GM18873 (cell line): Measurements from ENCODE around the gene DNM2.
"Not testable (repeated sequence)": the region's sequence is repeated elsewhere in the genome, so short reads cannot be mapped to it uniquely, and the experiment has no call there.

Source experiments
- ATAC-seq: cut with Tn5 transposase; IDR thresholded peaks from one replicate; pipeline ENCODE4 v1.9.1; 2021; ENCODE audit warnings: mild to moderate bottlenecking, moderate library complexity, moderate number of reproducible peaks; ENCODE audit not compliant: unreplicated experiment, low FRiP score

Gene DNM2

DNA sequence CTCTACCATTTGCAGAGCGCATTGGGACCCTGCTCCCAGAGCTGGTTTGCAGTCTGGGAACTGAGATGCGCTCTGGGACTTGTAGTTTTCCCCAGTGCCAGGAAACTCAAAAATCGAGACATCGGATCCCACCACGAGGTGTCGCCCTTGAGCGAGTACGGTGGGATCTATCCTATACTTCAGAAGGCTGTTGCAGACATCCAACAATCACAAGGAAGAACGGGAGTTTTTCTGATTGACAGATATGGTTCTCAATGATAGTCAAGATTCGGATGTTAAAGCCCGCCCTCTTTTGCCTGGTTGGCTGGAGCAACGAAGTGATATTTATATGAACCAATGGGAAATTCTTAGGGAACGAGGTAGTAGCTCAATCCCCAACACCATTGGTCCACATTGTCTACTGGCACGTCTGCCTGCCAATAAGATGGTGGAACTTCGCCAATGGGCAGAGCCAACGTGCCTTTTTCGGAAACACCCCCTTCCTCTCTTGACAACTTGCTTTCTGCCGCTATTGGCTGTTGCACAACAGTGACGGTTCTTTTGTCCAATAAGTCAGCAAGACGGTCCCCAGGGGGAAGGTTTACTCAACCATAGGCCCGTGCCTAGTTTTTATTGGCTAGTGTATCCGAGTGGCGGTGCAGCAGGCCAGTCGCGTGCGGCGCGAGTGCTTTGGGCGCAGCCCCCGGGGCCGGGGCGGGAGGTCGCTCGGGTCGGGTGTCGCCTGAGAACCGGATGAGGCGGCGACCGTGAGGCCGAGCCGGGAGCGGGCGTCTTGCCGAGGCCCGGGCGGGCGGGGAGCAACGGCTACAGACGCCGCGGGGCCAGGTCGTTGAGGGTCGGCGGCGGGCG lies at the start of gene DNM2:
DNM2 (plus strand) TSS at position 724 of the 849 bp plus-strand sequence. CDS start 164 bp downstream, outside the sequence.
- ATAC-seq: peak; percentile 90

DNA sequence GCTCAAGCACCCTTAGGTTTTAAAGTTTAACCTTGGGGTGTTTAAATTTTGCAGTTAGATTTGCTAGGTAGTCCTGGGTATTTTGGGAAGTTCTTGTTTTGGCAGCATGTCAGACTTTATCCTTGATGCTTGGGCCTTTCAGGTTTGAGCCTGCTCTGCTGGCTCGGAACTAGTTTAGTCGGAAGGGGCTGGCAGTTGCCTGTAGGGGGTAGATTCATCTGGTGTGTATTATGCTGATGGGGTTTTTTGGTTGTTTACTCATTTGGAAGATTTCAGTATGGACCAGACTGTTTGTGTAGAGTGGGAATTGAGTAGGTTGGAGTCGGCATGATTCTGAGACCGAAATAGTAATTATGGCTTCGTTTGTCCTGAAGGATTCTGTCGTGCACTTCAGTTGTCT lies 48.6 kb upstream of the DNM2 start:
- ATAC-seq: no peak

DNA sequence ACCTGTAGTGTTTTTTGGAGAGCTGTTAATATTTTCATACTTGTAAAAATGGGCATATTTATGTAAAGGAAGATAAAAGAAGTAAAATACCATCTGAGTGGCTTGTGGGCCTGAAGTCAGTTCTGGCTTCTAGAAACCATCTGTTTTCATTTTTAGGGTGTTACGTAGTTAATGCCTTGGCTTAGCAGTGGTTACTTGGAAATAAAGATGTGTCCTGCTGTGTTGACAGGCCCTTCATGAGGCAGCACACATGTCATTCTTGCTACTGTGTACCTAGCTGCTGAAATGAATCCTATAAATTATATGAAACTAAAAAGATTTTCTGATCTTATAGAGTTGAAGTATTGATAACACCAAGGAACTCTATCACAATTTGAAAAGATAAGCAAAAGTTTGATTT lies 47.7 kb upstream of the DNM2 start:
- no peak for ATAC-seq

DNA sequence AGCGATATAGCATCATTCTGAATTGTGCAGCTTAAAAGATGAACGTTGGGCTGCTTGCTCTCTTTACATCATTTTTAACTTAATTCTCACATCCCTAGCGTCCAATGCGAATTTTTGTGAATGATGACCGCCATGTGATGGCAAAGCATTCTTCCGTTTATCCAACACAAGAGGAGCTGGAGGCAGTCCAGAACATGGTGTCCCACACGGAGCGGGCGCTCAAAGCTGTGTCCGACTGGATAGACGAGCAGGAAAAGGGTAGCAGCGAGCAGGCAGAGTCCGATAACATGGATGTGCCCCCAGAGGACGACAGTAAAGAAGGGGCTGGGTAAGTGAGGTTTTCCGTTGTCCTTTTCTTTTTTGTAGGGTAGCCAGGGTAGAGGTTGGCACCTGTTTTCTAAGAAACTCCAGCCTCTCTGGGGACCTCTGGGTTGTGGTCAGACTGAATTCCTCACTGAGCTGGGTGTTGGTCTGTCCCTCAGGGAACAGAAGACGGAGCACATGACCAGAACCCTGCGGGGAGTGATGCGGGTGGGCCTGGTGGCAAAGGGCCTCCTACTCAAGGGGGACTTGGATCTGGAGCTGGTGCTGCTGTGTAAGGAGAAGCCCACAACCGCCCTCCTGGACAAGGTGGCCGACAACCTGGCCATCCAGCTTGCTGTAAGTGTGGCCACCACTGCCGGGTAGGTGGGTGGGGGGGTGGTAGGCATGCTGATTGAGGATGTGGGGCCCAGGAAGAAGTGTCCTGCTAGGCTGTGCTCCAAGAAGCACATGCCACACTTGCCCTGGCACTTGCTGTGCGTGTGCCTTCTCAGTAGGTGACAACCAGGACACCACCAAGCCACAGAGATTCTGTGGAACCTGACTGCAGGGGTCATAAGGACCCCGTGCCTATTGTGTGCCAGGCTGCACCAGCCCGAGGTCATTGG lies 46.7 kb upstream of the DNM2 start:
- no peak for ATAC-seq

DNA sequence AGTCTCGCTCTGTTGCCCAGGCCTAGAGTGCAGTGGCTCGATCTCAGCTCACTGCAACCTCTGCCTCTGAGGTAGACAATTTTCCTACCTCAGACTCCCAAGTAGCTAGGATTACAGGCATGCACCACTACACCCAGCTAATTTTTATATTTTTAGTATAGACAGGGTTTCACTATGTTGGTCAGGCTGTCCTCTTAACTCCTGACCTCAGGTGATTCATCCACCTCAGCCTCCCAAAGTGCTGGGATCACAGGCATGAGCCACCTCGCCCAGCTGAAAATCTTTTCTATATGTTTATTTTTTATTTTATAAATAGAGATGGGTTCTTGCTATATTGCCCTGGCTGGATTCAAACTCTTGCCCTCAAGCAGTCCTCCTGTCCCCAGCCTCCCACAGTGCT lies 46.0 kb upstream of the DNM2 start:
- not testable (repeated sequence) for ATAC-seq

DNA sequence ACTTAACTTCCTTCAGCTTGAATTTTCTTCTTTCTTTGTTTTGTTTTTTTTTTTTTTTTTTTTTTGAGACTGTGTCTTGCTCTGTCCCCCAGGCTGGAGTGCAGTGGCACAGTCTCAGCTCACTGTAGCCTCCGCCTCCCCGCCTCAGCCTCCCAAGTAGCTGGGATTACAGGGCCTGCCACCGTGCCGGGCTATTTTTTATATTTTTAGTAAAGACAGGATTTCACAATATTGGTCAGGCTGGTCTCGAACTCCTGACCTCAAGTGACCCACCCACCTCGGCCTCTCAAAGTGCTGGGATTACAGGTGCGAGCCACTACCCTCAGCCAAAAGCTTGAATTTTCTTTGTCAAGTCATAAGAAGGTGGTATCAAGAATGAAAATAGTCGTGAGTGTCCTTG lies 42.7 kb upstream of the DNM2 start:
- not testable (repeated sequence) for ATAC-seq

DNA sequence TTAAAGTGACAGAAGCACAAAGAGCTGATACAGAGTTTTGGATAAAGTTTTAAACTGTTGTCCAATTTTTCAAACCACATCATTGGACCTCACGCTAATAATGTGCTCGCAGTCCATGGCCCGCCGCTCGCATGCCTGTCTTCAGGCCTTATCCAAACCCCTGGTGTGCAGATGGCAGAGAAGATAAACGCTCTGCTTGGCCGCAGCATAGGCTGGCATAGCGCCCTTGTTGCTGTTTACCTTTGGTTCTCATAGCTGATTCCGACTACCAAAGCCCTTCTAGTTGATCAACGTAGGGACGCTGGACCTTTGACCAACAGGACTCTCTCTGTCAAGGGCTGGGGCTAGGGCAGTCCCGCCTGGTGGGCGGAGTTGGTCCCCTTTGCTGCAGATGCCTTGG lies 40.1 kb upstream of the DNM2 start:
- no peak for ATAC-seq

DNA sequence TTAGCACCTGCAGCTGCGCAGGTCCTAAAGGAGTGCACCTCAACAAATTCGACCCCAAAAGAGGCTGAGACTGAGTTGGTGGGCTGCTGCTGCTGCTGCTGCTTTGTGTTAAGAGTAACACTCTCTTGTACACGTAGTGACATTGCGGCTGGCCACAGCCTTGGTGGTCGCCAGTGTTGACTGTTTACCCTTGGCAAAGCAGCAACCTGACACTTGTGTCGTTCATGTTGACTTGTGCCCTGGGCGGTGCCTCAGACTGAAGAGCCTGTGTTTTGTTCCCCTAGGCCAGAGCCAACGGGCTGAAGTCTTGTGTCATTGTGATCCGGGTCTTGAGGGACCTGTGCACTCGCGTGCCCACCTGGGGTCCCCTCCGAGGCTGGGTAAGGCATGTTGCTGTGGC lies 39.1 kb upstream of the DNM2 start:
- no peak for ATAC-seq

DNA sequence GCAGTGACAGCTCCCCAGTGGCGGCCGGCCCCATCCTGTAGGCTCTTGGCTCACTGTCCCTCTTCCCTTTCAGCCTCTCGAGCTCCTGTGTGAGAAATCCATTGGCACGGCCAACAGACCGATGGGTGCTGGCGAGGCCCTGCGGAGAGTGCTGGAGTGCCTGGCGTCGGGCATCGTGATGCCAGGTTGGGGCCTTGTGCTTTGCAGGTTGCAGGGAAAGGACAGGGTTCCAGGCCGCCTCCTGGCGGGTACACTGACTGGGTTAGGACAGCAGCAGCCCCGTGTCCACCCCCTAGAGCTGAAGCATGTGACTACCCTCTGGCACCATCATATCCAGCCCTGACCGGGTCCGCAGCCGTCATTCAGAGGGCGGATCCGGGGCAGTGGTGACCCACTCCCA lies 38.1 kb upstream of the DNM2 start:
- ATAC-seq: no peak

DNA sequence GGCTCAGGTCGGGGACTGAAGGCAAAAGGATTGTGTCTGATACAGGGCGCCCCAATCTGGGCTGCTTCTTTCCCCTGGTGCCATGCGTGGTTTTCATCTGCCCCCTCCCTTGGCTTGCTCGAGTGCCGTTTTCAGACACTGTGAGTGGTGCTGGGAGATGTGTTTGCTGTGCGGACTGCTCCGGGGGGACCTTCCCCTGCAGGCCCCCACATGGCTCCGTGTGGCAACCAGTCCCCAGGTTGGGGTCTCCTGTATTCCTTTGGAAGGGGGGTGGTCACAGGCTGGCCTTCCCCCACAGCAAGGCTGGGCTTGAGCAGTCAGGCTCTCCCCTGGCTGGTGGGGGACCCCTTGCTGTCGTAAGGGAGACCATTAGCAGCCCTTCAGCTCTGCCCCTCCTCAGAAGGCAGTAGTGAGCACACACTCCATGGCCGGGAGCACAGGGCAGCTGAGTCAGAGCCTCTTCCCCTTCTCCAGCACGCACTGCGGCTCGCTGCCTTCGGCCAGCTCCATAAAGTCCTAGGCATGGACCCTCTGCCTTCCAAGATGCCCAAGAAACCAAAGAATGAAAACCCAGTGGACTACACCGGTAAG lies 37.2 kb upstream of the DNM2 start:
- ATAC-seq: no peak

DNA sequence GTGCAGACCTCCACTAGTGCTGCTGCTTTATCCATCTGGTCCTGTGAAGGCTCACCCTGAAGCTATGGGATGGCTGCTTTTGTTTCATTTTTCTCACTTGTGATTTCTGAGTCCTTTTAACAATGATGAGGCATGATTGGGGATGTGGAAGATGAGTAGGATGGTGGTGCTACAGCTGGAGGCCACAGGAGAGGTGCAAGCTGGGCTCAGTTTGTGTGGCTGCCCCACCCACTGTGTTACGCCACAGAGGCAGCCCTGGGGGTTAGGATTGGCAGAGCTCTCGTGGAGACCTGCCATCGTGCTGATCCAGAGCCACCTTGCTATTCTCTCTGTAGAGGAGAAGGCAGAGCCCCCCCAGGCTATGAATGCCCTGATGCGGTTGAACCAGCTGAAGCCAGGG lies 36.2 kb upstream of the DNM2 start:
- ATAC-seq: no peak

DNA sequence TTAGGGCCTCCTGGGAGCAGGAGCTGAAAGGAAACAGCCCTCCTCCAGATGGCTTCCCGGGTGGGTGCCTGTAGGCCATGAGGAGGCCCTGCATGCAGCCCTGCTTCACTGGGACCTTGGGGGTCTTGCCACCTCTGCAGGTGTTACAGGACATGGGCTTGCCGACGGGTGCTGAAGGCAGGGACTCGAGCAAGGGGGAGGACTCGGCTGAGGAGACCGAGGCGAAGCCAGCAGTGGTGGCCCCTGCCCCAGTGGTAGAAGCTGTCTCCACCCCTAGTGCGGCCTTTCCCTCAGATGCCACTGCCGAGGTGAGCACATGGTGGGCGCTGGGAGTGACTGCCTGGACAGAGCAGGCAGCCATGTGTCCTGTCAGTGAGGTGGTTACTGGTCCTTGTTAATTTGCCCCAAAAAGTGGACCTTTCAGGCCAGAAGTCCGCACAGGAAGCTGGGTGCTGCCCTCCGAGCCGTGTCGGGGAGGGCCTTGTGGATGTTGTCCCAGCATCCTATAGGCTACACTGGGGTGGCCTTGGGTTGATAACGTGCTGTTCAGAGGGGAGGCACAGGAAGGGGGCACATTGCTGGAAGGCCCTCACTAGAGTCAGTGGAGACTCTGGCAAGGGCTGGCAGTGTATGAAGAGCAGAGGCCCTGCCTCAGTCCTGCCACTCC lies 35.3 kb upstream of the DNM2 start:
- ATAC-seq: no peak

DNA sequence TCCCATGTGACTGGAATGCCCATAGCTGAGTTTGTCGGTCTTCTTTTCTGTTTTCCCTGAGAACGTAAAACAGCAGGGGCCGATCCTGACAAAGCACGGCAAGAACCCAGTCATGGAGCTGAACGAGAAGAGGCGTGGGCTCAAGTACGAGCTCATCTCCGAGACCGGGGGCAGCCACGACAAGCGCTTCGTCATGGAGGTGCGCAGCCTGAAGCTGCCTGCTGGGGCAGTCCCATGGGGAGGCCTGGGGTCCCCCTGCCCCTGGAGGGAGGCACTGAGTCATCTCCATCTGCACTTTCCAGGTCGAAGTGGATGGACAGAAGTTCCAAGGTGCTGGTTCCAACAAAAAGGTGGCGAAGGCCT lies 34.8 kb upstream of the DNM2 start:
- no peak for ATAC-seq

DNA sequence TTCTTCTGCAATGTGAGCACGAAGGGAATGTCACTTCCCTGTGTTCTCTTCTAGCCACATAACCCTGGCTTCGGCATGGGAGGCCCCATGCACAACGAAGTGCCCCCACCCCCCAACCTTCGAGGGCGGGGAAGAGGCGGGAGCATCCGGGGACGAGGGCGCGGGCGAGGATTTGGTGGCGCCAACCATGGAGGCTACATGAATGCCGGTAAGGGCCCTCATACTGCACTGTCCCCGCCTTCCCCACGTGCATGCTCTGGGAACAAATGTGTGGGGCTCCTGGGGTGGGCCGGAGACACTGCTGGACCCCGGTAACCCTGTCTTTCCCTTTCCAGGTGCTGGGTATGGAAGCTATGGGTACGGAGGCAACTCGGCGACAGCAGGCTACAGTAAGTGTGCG lies 34.3 kb upstream of the DNM2 start:
- ATAC-seq: no peak

DNA sequence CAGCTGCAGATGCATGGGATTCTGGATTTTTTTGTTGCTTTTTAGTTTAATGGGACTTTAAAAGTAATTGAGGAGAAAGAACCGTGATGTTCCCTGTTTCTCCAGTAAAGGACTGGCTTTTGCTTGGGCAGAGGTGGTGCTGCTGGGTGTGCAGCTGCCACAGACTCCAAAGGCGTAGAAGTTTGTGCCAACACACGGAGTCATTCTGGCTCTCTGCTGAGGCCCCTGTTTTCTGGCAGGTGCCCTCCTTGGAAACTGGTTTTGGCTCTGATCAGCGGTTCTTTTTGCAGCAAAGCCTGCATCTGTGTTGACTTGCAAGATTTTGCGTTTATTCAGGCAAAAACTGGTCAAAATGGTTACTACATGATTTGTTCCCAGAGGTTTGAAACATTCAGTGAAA lies 32.7 kb upstream of the DNM2 start:
- no peak for ATAC-seq

DNA sequence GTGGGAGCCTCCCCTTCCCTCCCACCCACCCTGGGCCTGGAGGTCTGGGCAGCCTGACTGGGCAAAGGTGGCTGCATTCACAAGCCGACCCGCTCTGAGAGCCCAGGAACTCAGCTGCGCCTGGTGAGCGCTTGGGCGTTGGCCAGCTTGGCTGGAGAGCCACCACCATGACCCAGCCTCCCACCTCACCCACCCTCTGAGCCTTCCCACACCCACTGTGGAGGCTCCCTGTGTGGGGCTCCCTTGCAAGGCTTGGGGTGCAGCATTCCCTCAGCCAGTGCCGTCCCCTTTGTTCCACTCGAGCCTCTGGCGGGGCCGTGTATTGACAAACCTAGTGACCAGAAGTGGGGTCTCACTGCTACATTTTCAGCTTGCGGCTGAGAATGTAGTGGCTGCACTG lies 31.7 kb upstream of the DNM2 start:
- no peak for ATAC-seq

DNA sequence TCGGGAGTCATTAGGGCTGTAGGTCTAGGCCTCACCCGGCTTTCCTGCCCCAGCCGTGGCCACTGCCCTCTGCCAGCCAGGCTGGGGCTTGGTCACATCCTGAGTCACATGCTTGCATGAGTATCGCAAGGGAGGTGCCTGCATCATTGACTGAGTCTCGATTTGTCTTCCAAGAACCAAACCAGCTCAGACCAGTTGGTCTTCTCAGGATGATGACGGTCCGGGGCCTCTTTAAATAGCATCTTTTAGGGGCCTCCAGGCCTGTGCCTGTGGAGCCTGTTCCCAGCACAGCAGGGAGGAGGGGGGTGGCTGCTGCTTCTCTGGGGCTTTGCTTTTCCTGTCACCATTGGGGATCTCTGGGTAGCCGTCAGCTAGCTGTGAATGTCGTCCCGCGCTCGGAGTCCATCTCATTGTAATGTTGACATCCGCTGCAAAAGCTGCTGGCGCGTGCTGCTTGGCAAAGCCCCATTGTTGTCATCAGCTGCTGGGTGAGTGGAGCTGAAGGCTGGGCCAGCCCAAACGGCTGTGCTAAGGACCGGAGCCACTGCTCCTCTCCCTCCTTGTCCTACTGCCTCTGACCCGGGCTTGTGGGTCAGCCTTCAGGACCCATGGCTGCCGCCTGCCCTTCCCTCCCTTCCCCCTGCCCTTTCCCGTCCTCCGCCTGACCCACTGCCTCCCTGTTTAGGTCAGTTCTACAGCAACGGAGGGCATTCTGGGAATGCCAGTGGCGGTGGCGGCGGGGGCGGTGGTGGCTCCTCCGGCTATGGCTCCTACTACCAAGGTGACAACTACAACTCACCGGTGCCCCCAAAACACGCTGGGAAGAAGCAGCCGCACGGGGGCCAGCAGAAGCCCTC lies 31.0 kb upstream of the DNM2 start:
- no peak for ATAC-seq

DNA sequence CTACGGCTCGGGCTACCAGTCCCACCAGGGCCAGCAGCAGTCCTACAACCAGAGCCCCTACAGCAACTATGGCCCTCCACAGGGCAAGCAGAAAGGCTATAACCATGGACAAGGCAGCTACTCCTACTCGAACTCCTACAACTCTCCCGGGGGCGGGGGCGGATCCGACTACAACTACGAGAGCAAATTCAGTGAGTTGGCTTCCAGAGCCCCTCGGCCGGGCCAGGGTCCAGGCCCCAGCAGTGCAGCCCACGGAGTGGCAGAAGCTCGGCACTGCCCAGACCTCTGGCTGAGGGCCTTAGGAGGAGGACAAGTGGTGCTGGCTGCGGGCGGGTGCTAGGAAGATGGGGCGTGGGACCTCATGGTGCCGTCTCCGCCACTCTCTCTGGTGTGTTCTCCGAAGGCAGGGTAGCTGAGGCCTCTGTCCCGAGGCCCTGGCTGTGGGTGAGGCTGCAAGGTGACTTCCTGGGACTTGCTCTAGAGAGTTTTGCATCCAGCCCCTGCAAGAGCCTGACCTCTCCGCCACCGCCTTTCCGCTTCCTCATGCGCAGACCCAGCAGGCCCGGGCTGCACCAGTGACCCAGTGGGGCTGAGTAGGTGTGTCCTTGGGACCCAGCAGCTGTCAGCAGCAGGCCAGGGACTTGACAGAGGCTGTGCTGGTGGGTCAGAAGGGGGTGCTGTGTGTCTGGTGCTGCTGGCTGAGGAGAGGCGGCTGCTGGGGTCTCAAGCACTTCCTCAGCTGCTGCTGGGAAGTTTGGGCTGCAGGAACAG lies 30.2 kb upstream of the DNM2 start:
- ATAC-seq: no peak
